ENCODE results near the gene EVL.

Gene EVL

DNA sequence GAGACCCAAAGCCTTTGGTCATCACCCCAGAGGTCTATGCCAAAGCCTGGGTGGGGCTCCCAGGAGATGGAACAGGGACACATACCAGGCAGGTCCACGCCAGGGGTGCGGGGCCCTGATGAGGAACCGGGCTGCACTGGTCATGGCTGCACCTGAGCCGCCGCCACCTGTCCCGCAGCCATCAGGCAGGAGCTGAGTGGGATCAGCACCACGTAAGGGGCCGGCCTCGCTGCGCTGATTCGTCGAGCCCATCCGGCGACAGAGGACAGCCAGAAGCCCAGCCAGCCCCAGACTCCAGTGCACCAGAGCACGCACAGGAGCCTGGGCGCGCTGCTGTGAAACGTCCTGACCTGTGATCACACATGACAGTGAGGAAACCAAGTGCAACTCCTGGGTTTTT, 78.3 kb downstream of the EVL start:
- no peak for TF ChIP-seq CTCF (IDR thresholded peaks at IDR 0.05; ENCODE audit: low read depth, low read length)
- no peak overlapping the region for H3K4me3 ChIP-seq (replicated peaks in 1 of 2; ENCODE audit: low read depth in 2 of 2, low read length in 2 of 2)
- no peak for DNase-seq (ENCODE audit: low read depth in 2 of 2)

- TF ChIP-seq CTCF (IDR thresholded peaks at IDR 0.05; ENCODE audit: low read depth, low read length), result no peak
- H3K4me3 ChIP-seq (replicated peaks in 1 of 2; ENCODE audit: low read depth in 2 of 2, low read length in 2 of 2), result no peak overlapping the region
- no peak for DNase-seq (ENCODE audit: low read depth in 2 of 2)
Measured at GRCh38 chr14:100143934-100144333, 78.7 kb downstream of the EVL start.

DNA sequence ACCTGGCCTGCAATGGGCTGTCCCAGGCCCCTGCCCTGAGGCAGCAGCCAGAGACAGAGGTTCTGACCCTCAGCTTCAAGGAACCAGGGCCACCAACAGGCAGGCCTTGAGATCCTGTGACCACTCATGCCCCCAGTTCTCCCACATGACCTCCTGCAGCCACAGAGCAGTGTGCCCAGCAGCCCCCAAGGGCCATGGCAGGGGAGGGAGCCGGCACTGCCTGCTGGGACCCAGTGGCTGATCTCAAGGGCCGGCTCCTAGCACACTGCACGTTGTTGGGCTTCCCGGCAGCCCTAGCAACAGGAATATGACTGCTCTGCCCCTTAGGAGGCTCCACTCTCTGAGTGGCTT, 79.4 kb downstream of the EVL start:
- no peak overlapping the region for H3K4me3 ChIP-seq (replicated peaks in 1 of 2; ENCODE audit: low read depth in 2 of 2, low read length in 2 of 2)
- TF ChIP-seq CTCF (IDR thresholded peaks at IDR 0.05; ENCODE audit: low read depth, low read length), result no peak
- DNase-seq (ENCODE audit: low read depth in 2 of 2), result no peak

DNA sequence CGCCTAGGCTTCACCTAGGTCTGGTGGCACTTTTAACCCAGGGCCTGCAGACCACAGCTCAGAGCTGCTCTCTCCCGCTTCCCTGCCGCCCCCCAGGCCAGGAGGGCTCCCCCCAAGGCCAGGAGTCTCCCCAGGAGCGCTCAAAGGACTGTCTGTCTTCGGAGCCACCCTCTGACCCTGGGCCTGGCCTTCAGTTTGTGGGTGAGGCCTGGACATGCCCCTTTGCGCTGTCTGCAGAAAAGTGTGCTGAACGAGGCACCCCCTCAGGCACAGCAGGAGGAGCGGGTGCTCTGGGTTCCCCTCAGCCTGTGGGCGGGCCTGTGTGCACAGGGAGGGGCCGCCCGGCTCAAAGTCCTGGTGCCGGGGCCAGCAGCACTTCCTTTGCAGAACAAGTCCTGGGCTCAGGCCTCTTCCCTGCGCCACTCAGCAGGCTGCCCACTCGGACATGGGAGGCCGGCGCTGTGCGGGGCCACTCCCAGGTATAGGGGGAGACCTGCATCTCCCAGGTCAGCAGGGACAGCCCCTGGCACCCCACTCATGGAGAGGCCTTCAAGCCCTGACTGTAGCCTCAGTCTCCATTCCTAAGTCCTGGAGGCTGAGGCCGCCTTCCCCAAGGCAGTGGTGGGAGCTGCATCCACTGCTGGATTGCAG, 79.9 kb downstream of the EVL start:
- TF ChIP-seq CTCF (IDR thresholded peaks at IDR 0.05; ENCODE audit: low read depth, low read length), result no peak
- H3K4me3 ChIP-seq (replicated peaks in 1 of 2; ENCODE audit: low read depth in 2 of 2, low read length in 2 of 2), result no peak overlapping the region
- no peak for DNase-seq (ENCODE audit: low read depth in 2 of 2)

GRCh38 chr14:100145682-100146464, 80.7 kb downstream of the EVL start:
- TF ChIP-seq CTCF (IDR thresholded peaks at IDR 0.05; ENCODE audit: low read depth, low read length), result no peak
- no peak for DNase-seq (ENCODE audit: low read depth in 2 of 2)
- H3K4me3 ChIP-seq (replicated peaks in 1 of 2; ENCODE audit: low read depth in 2 of 2, low read length in 2 of 2), result no peak overlapping the region

GRCh38 chr14:100146531-100147091, 81.4 kb downstream of the EVL start:
- TF ChIP-seq CTCF (IDR thresholded peaks at IDR 0.05; ENCODE audit: low read depth, low read length), result no peak
- DNase-seq (ENCODE audit: low read depth in 2 of 2), result no peak
- H3K4me3 ChIP-seq (replicated peaks in 1 of 2; ENCODE audit: low read depth in 2 of 2, low read length in 2 of 2), result no peak overlapping the region

Measured in cardiac fibroblast (primary cell).